ENCODE results near the gene MARCHF7. TPM values are rescaled to one million over a fixed set of nuclear protein-coding genes. Genes with fewer than 3 reads are reported as not detected.

MARCHF7 gene
- total RNA-seq, 1 donor from 2014 or later = 394 TPM

- no peak overlapping the region for H2AFZ ChIP-seq (replicated peaks)
- Mint-ChIP-seq H3K9me3 (peaks cover 10% of the 10 kb centered on the region), H3K27me3 (ENCODE audit: insufficient read depth, low read depth) (no peaks in the 10 kb centered on the region), H3K27ac (no peak overlapping the region), H3K36me3 (peaks cover 4% of the 10 kb centered on the region), H3K4me1 (no peaks in the 10 kb centered on the region), H3K4me3 (no peak overlapping the region)
- H3K4me1 ChIP-seq = no peaks in the 10 kb centered on the region
- no peak overlapping the region for H3K27ac ChIP-seq
- no peaks in the 10 kb centered on the region for H3K79me2 ChIP-seq (ENCODE audit: low read depth)
- TF ChIP-seq EZH2 (IDR thresholded peaks at IDR 0.05) = no peak
- no peak for TF ChIP-seq CTCF (IDR thresholded peaks at IDR 0.05)
- no peak for TF ChIP-seq EZH2phosphoT487 (IDR thresholded peaks at IDR 0.05)
- no peak overlapping the region for H3K9ac ChIP-seq
- no peak overlapping the region for H3K4me3 ChIP-seq
- no peaks in the 10 kb centered on the region for H3K9me3 ChIP-seq (ENCODE audit: low read depth)
- H3K4me2 ChIP-seq = no peak overlapping the region
- no peaks in the 10 kb centered on the region for H3F3A ChIP-seq (ENCODE audit: low read depth)
- DNase-seq (ENCODE audit: low spot score) = no peak
- H4K20me1 ChIP-seq (ENCODE audit: low read depth) = no peaks in the 10 kb centered on the region
- no peaks in the 10 kb centered on the region for H3K36me3 ChIP-seq
- no peaks in the 10 kb centered on the region for H3K27me3 ChIP-seq
Observed at GRCh38 chr2:159694500-159695040, 17.7 kb upstream of the MARCHF7 start.

DNA sequence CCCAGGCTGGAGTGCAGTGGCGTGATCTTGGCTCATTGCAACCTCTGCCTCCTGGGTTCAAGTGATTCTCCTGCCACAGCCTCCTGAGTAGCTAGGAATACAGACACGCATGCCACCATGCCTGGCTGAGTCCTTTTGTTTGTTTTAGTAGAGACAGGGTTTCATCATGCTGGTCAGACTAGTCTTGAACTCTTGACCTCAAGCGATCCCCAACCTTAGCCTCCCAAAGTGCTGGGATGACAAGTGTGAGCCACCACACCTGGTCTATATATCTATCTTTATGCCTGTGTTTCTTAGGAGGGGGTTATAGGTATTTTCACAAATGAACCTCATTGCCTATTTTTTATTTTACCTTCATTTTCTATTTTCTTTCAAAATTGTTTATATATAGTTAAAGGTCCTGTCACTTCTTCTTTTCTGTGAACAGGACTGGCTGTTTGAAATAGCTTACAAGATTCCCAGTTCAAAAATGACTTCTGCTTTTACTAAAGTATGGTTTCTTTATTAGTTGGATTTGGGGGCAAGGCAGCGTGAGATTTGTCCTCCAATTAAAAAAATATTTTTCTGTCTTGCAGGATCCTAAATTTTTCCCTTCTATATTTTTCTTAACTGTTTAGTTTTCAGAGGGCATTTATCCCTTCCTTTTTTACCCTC is 16.4 kb upstream of the MARCHF7 start:
- no peak overlapping the region for H3K9ac ChIP-seq
- Mint-ChIP-seq H3K4me1 (no peaks in the 10 kb centered on the region), H3K27me3 (ENCODE audit: insufficient read depth, low read depth) (no peaks in the 10 kb centered on the region), H3K36me3 (peaks cover 5% of the 10 kb centered on the region), H3K9me3 (peaks cover 10% of the 10 kb centered on the region), H3K4me3 (no peak overlapping the region), H3K27ac (no peak overlapping the region)
- H3K9me3 ChIP-seq (ENCODE audit: low read depth) = no peaks in the 10 kb centered on the region
- H3K27ac ChIP-seq = no peak overlapping the region
- no peak for DNase-seq (ENCODE audit: low spot score)
- H3K27me3 ChIP-seq = no peaks in the 10 kb centered on the region
- H3K36me3 ChIP-seq = no peaks in the 10 kb centered on the region
- H3K4me3 ChIP-seq = no peak overlapping the region
- H3F3A ChIP-seq (ENCODE audit: low read depth) = no peaks in the 10 kb centered on the region
- H3K4me1 ChIP-seq = no peaks in the 10 kb centered on the region
- H4K20me1 ChIP-seq (ENCODE audit: low read depth) = no peaks in the 10 kb centered on the region
- H3K4me2 ChIP-seq = no peak overlapping the region
- no peaks in the 10 kb centered on the region for H3K79me2 ChIP-seq (ENCODE audit: low read depth)
- no peak overlapping the region for H2AFZ ChIP-seq (replicated peaks)
- TF ChIP-seq EZH2 (IDR thresholded peaks at IDR 0.05) (no peak), CTCF (IDR thresholded peaks at IDR 0.05) (no peak)

- no peaks in the 10 kb centered on the region for H3F3A ChIP-seq (ENCODE audit: low read depth)
- H3K9me3 Mint-ChIP-seq = no peaks in the 10 kb centered on the region
- no peak overlapping the region for H2AFZ ChIP-seq (replicated peaks)
- no peaks in the 10 kb centered on the region for H4K20me1 ChIP-seq (ENCODE audit: low read depth)
- no peaks in the 10 kb centered on the region for H3K27me3 Mint-ChIP-seq (ENCODE audit: insufficient read depth, low read depth)
- H3K9ac ChIP-seq = no peak overlapping the region
- H3K9me3 ChIP-seq (ENCODE audit: low read depth) = no peaks in the 10 kb centered on the region
- no peak overlapping the region for H3K27ac Mint-ChIP-seq
- H3K36me3 ChIP-seq = no peaks in the 10 kb centered on the region
- DNase-seq (ENCODE audit: low spot score) = no peak
- no peaks in the 10 kb centered on the region for H3K79me2 ChIP-seq (ENCODE audit: low read depth)
- H3K36me3 Mint-ChIP-seq = peaks cover 2% of the 10 kb centered on the region
- H3K4me3 Mint-ChIP-seq = no peak overlapping the region
- no peak overlapping the region for H3K27ac ChIP-seq
- TF ChIP-seq EZH2 (IDR thresholded peaks at IDR 0.05) (no peak), CTCF (IDR thresholded peaks at IDR 0.05) (no peak), EZH2phosphoT487 (IDR thresholded peaks at IDR 0.05) (no peak)
- H3K4me2 ChIP-seq = no peak overlapping the region
- no peaks in the 10 kb centered on the region for H3K27me3 ChIP-seq
- H3K4me1 ChIP-seq = no peaks in the 10 kb centered on the region
- H3K4me3 ChIP-seq = no peak overlapping the region
- H3K4me1 Mint-ChIP-seq = no peaks in the 10 kb centered on the region
Observed at GRCh38 chr2:159703491-159703890, 8.8 kb upstream of the MARCHF7 start.

Measured in neural progenitor cell (in vitro differentiated cells).